HG02885 (cell line): ENCODE results near the gene EFCAB12.
"Not testable (repeated sequence)": the region's sequence is repeated elsewhere in the genome, so short reads cannot be mapped to it uniquely, and the experiment has no call there.

ENCODE experiments used
- ATAC-seq: cut with Tn5 transposase; IDR thresholded peaks from one replicate; pipeline ENCODE4 v1.9.1; 2021; ENCODE audit warnings: mild to moderate bottlenecking; ENCODE audit not compliant: unreplicated experiment, poor library complexity

EFCAB12 gene

GRCh38 chr3:129421988-129422745, 6.3 kb downstream of the EFCAB12 start:
- ATAC-seq = no peak

DNA sequence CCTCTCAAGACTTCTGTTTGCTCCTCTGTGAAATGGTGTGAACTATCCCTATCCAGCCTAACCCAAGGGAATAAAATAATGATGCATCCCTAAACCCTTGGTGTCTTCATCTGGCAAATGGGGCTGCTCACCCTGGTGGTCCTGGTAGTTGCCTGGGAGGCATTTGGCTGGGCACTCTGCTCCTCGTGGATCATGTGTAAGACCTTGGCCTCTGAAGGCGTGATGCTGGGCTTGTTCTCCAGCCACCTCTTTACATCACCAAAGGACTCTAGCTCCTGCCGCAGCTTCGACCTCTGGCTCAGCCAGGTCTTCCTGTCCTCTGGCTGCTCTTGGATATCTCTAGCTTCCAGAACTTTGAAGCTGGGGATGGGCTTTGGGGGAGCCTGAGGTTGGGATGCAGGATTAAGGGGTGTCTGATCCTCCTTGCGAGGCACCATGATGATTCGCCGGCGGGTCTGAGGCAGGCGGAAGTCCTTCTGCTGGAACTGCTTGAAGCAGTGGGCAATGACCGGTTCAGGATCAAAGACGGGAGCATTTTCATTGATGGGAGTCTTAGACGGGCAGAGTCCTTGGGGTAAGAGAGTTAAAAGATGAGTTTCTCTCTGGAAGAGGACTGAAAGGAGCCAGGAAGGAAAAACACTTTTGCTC, 7.1 kb downstream of the EFCAB12 start:
- no peak for ATAC-seq

- no peak for ATAC-seq
These were observed 9.0 kb downstream of the EFCAB12 start for GRCh38 chr3:129419476-129419875.

GRCh38 chr3:129418041-129418973, 10.1 kb downstream of the EFCAB12 start:
- ATAC-seq = no peak

- ATAC-seq = no peak
These were observed 11.1 kb downstream of the EFCAB12 start for GRCh38 chr3:129417326-129417725.

DNA sequence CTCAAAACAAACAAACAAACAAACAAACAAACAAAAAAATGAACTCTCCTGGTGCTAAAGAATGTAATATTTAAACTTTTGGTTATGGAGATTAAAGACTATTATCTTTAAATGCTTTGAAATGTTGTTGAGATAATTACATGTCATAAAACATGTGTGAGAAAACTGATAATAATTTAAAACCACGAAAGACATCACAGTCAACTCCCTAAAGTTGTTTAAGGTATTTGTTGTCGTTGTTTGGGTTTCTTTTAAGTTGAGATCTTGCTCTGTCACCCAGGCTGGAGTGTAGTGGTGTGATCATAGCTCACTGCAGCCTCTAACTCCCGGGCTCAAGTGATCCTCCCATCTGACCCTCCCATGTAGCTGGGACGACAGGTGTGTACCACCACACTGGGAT, 12.0 kb downstream of the EFCAB12 start:
- no peak for ATAC-seq

GRCh38 chr3:129415830-129416229, 12.6 kb downstream of the EFCAB12 start:
- ATAC-seq = no peak

DNA sequence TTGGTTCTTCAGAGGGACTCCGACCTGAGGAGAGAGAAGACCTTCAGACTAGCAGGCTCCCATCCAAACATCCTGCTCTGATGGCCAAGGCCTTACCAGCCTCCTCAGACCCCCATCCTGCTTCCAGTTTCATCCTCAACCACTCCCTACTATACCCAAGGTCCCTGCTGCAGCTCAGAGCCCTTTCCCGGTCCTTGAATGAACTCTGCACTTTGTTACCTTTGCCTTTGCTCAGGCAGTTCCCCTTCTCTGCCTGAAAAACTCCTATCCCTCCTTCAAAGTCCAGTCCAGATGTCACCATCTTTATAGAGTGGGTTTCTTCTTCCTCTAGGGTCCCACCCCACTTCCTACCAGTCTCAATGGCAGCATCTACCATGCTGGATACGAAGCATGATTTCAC, 13.1 kb downstream of the EFCAB12 start:
- no peak for ATAC-seq

DNA sequence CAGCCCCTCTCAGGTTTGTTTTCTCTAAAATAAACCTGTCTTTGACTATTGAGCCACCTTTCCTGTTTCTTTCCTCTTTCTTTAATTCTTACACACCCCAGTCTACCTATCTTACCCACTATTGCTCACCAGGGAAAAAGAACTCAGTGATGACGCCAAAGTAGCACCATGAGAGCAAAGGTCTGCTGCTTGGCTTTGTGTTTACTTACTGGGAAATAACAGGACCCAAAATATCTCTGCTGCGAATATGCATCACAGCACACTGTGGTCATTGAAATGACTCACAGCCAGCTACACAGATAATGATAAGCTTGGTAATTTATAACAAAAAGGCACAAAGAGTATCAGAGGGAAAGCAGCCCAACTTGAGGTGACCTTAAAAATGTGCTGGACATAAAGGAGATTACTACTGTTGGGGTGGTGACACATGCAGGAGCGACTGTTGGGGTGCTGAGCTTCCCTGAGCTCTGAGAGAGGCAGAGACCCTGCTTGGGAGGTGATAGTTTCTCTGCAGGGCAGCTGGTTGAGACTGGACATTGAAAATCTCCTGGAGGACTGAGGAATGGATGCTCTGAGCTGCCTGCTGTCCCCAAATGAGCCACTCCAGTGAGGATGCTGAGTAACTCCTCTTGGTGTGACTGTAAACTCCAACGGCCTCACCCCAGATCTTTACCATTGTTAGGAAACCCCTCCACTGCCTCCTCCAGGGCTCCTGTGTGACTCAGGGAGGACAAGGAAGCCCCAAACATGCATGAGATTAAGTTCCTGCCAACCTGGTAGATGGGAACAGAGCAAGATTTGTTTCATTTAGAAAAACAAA, 14.5 kb downstream of the EFCAB12 start:
- ATAC-seq = peak; percentile 90

GRCh38 chr3:129413238-129413637, 15.2 kb downstream of the EFCAB12 start:
- ATAC-seq = not testable (repeated sequence)

DNA sequence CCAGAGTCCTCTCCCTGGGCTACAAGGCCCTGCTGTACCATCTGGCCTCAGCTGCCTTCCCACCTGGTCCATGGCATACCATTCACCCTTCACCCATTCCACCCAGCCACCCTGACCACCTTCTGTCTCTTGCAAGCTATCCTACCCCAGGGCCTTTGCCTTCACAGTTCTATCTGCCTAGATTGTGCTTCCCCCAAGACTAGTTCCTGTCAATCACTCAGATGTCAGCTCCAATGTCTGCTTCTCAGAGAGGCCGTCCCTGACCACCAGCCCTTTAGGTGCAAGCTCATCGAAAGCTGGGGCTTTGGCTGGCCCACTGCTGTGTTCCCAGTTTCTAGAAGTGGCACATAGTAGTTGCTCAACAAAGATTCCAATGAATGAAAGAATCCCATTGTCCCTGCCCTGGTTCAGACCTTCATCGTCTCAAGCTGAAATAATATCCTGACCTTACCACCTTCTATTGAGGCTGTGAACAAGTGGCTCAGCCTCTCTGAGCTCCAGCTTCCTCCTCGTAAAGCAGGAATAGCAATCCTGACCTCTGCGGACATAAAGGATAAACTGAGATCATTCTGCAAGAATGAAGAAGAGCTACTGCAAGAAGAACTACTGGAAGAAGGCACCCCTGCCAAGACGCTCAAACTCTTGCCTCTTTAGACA, 15.8 kb downstream of the EFCAB12 start:
- ATAC-seq = no peak

GRCh38 chr3:129410971-129411370, 17.5 kb downstream of the EFCAB12 start:
- no peak for ATAC-seq

- no peak for ATAC-seq
These were observed 18.9 kb downstream of the EFCAB12 start for GRCh38 chr3:129409541-129409940.

- ATAC-seq = no peak
These were observed 23.8 kb downstream of the EFCAB12 start for GRCh38 chr3:129404610-129405009.

DNA sequence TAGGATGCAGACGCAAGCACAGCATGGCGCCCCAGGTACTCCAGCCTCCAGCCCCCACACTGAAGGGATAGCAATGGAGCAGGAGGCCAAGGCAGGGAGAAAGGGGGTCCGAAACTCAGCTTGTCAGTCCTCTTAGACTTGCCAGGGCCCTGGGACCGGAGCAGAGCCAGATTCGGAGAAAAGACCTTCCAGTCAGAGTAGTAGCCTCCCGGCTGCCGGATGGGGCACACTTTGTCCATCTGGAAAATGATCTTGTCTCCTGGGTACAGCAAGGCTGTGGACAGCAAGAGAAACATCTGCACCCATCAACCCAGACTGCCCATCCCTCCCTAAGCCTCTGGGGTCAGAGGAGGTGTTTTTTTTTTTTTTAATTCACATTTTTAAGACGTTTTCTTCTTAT, 24.3 kb downstream of the EFCAB12 start:
- ATAC-seq = no peak

GRCh38 chr3:129403450-129403849, 25.0 kb downstream of the EFCAB12 start:
- ATAC-seq = no peak

DNA sequence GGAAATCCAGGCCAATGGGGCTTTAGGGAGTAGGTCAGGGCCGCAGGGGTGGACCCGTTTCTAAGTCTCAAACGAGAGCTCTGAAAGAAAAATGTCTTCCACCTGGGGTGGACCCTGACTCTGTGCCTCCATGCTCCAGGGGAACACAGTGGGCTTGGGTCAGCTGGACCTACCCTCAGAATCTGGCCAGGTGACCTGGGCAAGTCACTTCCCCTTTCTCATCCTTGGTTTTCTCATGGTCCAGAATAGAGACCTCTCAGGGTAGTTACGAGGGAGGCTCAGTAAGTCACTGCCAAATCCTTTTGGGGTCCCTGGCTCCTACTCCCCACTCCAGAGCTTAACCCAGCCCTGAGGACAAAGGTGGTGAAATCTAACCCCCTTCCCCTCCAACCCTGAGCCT, 25.8 kb downstream of the EFCAB12 start:
- ATAC-seq = no peak

GRCh38 chr3:129402210-129402609, 26.2 kb downstream of the EFCAB12 start:
- no peak for ATAC-seq

DNA sequence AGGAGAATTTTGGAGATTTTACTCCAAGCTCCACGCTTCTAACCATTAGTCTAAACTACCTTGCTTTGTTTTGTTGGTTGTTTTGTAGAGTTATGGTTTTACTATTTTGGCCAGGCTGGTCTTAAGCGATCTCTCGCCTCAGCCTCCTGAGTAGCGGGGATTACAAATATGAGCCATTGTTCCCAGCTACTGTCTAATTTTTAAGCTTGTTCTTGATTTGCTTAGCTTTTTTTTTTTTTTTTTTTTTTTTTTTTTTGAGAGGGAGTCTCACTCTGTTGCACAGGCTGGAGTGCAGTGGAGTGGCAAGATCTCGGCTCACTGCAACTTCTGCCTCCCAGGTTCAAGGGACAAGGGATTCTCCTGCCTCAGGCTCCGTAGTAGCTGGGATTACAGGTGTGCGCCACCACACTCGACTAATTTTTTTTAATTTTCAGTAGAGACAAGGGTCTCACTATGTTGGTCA, 28.5 kb downstream of the EFCAB12 start:
- no peak for ATAC-seq
